IPS-15b (cell line): ENCODE data around the gene NUDT19.

ENCODE experiments used
- H3K27me3 ChIP-seq: one replicate; pipeline ENCODE4 v1.6.1; 2013; ENCODE audit warnings: low read length; ENCODE audit not compliant: control insufficient read depth, insufficient read depth
- H3K36me3 ChIP-seq: one replicate; pipeline ENCODE4 v1.6.1; 2013; ENCODE audit warnings: low read length; ENCODE audit not compliant: control insufficient read depth, insufficient read depth
- H3K4me1 ChIP-seq: one replicate; pipeline ENCODE4 v1.6.1; 2013; ENCODE audit warnings: mild to moderate bottlenecking, low read length; ENCODE audit not compliant: control insufficient read depth, insufficient read depth
- H3K4me3 ChIP-seq: one replicate; pipeline ENCODE4 v1.5.1; 2013; ENCODE audit warnings: low read depth, low read length
- H3K9ac ChIP-seq: one replicate; pipeline ENCODE4 v1.6.1; 2013; ENCODE audit warnings: low read depth, mild to moderate bottlenecking, low read length
- H3K9me3 ChIP-seq: one replicate; pipeline ENCODE4 v1.6.1; 2013; ENCODE audit warnings: mild to moderate bottlenecking, low read length; ENCODE audit not compliant: control insufficient read depth, insufficient read depth

The NUDT19 gene

DNA sequence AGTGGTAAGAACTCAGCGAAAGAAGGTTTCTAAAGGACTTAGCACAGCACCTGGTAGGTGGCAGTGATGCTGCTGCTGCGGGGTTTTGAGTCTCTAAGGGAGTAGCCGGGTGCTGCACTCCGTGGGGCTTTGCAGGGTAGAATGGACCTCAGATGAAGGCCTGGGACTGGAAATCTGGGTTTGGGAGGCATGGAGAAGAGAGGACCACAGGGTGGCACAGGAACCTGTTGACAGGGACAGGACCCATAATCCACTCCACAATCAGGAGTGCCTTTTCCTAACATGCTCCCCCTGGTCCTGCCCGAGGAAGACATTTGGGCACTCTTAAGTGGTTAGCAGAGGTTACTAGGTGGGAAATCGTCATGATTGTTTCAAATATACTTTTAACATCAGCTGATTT lies 57.7 kb downstream of the NUDT19 start:
- Histone ChIP-seq H3K9me3 (no peaks in the 10 kb centered on the region), H3K36me3 (no peaks in the 10 kb centered on the region), H3K27me3 (no peaks in the 10 kb centered on the region), H3K9ac (no peak overlapping the region), H3K4me3 (no peak overlapping the region), H3K4me1 (no peaks in the 10 kb centered on the region)

DNA sequence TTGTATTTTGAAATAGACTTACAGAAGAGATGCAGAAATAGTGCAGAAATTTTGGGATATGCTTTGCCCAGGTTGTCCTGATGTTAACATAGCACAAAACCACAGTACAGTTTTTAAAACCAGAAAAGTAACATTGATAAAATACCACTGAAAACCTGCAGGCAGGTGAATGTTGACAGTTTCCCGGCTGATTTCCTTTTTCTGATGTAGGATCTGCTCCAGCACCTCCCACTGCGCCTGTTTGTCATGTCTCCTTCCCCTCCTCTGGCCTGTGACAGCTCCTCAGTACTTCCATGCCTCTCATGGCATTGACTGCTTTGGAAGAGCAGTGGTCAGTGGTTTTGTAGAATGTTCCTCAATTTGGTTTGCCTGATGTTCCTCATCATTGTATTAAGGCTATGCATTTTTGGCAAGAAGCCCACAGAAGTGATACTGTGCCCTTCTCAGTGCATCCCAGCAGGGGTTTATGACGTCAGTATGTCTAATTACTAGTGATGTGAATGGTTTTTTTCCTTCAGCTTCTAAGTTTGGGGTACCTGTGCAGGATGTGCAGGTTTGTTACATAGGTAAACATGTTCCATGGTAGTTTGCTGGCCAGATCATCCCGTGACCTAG lies 58.9 kb downstream of the NUDT19 start:
- Histone ChIP-seq H3K27me3 (no peaks in the 10 kb centered on the region), H3K9me3 (no peaks in the 10 kb centered on the region)

DNA sequence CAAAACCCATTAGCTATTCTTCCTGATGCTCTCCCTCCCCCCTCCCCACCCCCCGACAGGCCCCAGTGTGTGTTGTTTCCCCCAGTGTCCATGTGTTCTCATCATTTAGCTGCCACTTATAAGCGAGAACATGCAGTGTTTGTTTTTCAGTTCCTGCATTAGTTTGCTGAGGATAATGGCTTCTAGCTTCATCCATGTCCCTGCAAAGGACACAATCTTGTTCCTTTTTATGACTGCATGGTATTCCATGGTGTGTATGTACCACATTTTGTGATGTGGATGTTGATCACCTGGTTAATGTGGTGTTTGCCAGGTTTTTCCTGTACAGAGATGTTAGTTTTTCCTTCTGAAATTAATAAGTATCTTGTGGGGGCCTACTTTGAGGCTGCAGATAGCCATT lies 59.4 kb downstream of the NUDT19 start:
- no peaks in the 10 kb centered on the region for H3K36me3 ChIP-seq
- H3K9me3 ChIP-seq, result no peaks in the 10 kb centered on the region
- no peak overlapping the region for H3K4me3 ChIP-seq
- no peak overlapping the region for H3K9ac ChIP-seq
- H3K4me1 ChIP-seq, result no peaks in the 10 kb centered on the region
- H3K27me3 ChIP-seq, result no peaks in the 10 kb centered on the region

More for the DNA sequence above, 58.9 kb downstream of the NUDT19 start:
- Histone ChIP-seq H3K36me3 (no peaks in the 10 kb centered on the region), H3K4me3 (no peak overlapping the region), H3K9ac (no peak overlapping the region), H3K4me1 (no peaks in the 10 kb centered on the region)

DNA sequence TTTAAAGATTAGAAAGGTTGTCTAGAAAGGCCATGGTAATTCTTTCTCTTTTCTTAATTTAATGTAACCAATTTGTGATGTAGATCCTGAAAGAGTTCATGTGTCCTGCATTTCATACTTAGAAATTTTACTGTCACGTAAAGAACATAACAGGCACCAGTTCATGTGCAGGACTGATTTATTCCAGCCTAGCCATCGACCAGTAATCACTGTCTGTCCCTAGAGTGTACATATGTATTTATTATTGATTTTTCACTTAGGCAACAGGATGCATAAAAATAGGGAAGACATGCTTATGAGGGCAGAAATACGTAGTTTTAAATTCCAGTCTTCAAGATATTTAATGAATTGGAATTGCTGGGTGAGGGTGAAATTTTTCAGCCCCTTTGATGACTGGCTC lies 65.6 kb downstream of the NUDT19 start:
- H3K9ac ChIP-seq, result no peak overlapping the region
- no peak overlapping the region for H3K4me3 ChIP-seq

More for the DNA sequence above, 65.6 kb downstream of the NUDT19 start:
- no peaks in the 10 kb centered on the region for H3K36me3 ChIP-seq
- no peaks in the 10 kb centered on the region for H3K9me3 ChIP-seq
- no peaks in the 10 kb centered on the region for H3K4me1 ChIP-seq
- H3K27me3 ChIP-seq, result no peaks in the 10 kb centered on the region
